GM21529 (cell line): ENCODE data around the gene EXOC3.

ENCODE experiments used
- ATAC-seq: cut with Tn5 transposase; IDR thresholded peaks from one replicate; pipeline ENCODE4 v1.9.1; 2021; ENCODE audit not compliant: unreplicated experiment

The EXOC3 gene

GRCh38 chr5:454936-455335 is 12.0 kb downstream of the EXOC3 start:
- no peak for ATAC-seq

DNA sequence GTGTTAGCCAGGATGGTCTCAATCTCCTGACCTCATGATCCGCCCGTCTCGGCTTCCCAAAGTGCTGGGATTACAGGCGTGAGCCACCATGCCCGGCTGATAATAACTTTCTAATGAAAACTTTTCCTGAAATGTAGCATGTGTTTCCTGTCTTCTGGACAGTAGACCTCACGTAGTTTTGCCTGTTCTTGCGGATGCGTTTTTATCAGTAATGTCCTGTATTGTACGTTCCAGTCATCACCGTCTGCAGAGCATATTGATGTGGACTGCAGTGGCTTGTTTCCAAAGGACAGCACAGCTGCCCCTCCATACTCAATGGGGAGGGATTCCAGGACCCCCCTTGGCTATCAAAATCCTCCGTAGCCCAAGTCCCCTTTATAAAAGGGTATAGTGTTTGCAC is 12.8 kb downstream of the EXOC3 start:
- no peak for ATAC-seq

GRCh38 chr5:456351-457194 is 13.6 kb downstream of the EXOC3 start:
- ATAC-seq: no peak

DNA sequence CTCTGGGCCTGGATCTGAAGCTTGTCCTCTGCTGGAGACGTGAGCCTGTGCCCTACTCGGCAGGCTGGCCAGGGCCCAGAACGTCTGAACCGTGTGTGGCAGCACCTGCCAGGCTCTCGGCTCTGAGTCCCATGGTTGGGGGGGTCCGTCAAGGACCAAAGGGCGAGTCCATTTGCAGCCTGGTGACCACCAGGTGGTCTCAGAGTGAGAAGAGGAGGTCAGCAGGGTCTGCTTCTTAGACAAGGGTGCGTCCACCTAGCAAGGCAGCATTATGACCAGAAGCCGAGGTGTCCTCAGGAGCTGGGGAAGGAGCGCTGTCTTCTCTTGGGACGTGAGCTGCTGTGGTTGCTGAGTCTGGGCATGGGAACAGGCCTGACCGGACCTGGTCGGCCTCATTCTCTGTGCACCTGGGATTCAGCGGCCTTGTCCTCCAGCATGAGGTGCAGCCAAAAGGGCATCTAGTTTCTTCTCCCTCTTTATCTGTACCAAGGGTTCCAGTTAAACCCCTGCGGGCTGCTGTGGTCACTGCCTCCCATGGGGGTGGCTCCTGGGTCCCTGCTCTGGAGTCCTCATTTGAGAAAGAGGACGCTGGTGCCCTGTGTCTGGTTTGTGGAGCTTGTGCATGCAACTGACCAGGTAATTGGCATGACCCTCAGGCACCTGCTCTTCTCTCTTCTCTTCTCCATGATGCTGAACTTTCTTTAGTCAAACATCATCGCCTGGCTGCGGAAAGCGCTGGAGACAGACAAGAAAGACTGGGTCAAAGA is 14.4 kb downstream of the EXOC3 start:
- ATAC-seq: no peak

GRCh38 chr5:458547-459353 is 15.8 kb downstream of the EXOC3 start:
- ATAC-seq: peak; percentile 66

- no peak for ATAC-seq
Measured at GRCh38 chr5:459562-460272, 16.7 kb downstream of the EXOC3 start.

DNA sequence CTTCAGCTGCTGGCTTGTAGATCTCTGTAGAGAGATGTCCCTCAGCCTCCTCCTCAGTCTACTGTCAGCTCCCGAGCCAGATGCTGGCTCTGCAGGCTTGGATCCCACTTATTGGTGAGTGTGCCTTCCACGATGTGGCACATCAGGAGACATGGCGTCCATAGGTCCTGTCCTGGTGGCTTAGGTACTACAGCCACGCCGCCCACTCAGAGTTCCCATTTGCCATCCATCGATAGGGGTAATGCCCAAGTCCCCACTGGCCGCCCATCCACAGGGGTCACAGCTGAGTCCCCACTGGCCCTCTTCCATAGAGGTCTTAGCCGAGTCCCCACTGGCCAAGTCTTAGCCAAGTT is 17.3 kb downstream of the EXOC3 start:
- no peak for ATAC-seq

DNA sequence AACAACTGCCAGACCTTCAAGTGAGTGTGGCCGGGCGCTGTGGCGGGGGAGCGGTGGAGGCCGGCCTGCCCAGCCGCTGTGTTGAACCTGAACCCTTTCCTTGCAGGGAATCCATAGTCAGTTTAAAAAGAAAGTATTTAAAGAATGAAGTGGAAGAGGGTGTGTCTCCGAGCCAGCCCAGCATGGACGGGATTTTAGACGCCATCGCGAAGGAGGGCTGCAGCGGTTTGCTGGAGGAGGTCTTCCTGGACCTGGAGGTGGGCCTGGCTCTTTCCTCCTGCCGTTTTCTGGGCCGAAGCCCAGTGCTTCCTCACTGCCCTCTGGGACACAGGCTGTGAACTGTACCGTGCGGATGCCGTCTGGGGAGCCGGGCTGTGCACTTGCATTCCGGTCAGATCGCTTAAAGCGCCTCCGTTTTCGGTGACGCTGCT is 19.1 kb downstream of the EXOC3 start:
- no peak for ATAC-seq

DNA sequence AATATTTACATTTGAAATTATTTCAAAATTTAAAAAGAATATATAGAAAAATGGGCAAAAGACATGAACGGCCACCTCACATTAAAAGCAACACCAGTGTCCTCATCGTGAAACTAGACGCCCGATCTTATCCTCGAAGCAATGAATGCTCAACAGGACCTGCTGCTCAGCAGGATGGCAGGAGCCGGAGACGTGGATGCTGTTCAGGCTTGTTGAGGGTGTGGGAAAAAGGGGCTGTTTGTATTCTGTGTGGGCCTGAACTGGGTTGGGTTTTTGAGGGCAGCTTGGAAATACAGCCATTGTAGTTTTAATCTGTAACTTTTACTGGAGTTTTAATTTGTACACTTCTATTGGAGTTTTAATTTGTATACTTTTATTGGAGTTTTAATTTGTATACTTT is 20.3 kb downstream of the EXOC3 start:
- no peak for ATAC-seq

GRCh38 chr5:463952-464351 is 21.0 kb downstream of the EXOC3 start:
- ATAC-seq: no peak

- ATAC-seq: no peak
Measured at GRCh38 chr5:464446-464842, 21.5 kb downstream of the EXOC3 start.

DNA sequence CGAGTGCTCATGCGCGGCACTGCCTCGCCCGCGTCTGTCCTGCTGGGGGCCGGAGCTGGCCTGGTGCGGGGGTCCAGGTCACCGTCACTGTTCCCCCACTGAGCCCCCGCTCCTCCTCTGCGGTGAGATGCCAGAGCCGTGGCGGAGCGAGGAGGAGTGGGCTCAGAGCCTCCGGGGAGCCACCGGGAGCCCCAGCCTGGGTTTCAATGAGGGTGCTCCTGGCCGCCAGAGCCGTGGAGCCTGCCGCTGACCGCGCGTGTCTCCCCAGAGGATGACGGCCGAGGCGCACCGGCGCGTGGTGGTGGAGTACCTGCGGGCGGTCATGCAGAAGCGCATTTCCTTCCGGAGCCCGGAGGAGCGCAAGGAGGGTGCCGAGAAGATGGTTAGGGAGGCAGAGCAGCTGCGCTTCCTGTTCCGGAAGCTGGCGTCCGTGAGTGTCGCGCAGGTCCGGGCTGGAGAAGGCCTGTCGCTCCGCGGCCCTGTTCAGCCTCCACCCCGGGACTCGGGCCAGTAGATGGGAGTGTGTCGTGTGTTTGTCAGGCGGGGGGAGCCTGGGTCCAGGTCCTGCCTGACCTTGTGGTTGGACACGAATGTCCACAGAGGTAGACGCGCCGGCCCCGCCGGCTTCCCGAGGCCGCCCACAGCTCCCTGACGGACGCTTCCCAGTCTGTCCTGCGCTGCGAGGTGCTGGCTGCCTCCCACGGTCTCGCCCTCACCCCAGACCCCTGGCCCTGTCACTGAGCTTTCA is 22.0 kb downstream of the EXOC3 start:
- ATAC-seq: no peak

- no peak for ATAC-seq
Measured at GRCh38 chr5:465591-466403, 22.8 kb downstream of the EXOC3 start.

- ATAC-seq: no peak
Measured at GRCh38 chr5:466661-467310, 23.8 kb downstream of the EXOC3 start.

GRCh38 chr5:468401-468800 is 25.4 kb downstream of the EXOC3 start:
- no peak for ATAC-seq

DNA sequence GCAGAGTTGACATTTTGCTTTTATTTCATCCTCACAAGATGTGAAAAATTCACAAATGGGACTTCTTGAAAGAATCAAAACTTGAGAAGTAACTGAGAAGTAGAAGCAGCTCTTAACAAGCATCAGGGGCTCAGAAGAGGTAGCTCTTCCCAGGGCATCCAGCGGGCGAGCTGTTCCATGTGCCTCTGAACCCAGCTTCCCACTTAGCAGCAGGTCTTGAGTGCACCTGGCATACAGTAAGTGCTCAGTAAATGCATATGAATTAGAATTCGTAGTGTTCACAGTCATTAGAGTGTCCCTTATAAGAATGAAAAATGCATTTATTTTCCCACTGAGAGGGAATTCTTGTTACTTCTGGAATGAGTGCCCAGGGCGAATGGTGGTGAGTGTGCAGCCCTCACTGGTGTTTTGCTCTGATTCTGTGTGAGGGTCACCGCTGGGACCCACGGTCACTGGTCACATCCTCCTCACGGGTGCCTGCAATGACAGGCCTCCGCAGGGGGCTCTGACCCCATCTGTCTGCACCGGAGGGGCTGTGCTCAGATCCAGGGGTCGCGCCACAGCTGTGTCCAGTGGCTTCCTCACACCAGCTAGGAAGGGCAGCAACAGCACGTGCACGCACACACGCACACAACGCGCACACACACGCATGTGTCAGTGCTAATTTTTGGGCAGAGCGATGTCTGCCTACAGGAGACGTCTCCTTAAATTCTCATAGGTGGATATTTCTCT is 26.9 kb downstream of the EXOC3 start:
- ATAC-seq: no peak

DNA sequence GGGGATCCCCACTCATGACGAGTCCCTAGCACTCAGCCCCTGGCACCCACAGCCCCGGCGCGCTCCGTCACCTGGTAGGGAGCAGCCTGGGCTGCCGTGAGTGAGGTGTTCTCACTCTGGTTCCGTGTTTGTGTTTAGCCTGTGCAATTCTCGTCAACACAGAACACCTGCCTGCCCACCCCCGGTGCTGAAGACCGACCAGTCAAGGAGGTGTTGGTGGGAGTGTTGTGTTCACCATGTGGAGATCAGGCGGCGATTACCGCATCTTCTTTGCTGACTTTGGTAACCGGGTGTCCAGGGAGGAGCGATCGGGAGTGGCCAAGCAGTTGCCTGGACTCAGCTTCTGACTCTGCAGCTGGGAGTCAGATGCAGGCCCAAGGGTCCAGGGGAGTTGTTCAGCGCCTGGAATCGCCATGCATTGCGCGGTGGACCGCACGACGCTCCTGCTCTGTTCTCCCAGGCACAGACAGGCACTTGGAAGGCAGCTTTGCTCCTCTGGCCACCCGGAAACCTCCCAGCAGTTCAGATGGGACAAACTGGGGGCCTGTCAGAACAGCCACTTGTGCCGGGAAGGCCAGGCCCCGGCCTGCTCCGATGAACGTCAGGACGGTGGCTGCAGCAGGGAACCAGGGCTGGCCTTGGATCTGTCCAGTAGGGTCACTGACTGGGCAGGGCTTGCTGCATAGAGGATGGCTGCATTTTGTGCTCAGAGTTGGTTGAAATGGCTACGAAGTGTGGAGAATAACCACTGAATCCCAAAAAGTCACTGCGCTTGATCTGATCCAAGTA is 28.2 kb downstream of the EXOC3 start:
- ATAC-seq: no peak

GRCh38 chr5:471750-472058 is 28.7 kb downstream of the EXOC3 start:
- no peak for ATAC-seq
